Measurements from ENCODE around the gene ELMOD3. TPM values are rescaled to one million over a fixed set of nuclear protein-coding genes. Genes with fewer than 3 reads are reported as not detected.

Gene ELMOD3
- total and polyA plus RNA-seq, 9 of the 15 experiments (the other 6 are each of a cell fraction or from before 2014, with no cell fraction given) = 2.7 to 18.7 (median 11.6) TPM

DNA sequence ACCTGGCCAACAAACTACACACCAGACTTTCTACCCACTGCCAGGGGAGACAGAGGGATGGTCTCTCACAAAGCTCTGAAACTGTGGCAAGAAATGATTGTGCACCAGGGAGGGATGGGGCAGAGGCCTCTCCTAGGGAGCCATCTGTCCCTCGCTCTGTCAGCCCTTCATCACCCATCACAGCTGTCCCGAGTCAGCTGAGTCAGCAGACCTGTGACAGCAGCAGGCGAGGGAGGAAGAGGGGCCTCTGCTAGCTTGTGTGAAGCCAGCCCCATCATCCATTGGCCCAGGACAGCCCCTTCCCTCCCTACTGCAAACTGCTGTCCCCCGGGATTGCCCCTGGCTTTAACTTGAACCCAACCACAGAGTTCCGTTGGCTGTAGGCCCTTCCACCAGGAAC is 69.0 kb downstream of the ELMOD3 start (continued):
- TF ChIP-seq E4F1 (CRISPR knock-in tag; IDR thresholded peaks at IDR 0.05; ENCODE audit: borderline replicate concordance) (no peak), CTBP1 (IDR thresholded peaks at IDR 0.05; ENCODE audit: borderline replicate concordance) (0 out of 2 replicates have a peak, but pooled peaks have one; percentile 22), TARDBP (IDR thresholded peaks at IDR 0.05) (no peak), BHLHE40 (IDR thresholded peaks at IDR 0.05; ENCODE audit: low read length) (peak; percentile 41; the same call in 1 of the 2 replicates), THRB (CRISPR knock-in tag; conservative IDR thresholded peaks at IDR 0.05) (no peak), ZNF175 (CRISPR knock-in tag; IDR thresholded peaks at IDR 0.05; ENCODE audit: low read depth) (no peak), MAFF (IDR thresholded peaks at IDR 0.05; ENCODE audit: low read length) (peak; percentile 85), ZNF3 (CRISPR knock-in tag; IDR thresholded peaks at IDR 0.05) (no peak), THRAP3 (IDR thresholded peaks at IDR 0.05; ENCODE audit: borderline replicate concordance) (no peak), C11orf30 (IDR thresholded peaks at IDR 0.05; ENCODE audit: low read depth) (peak; percentile 98), NONO (IDR thresholded peaks at IDR 0.05; ENCODE audit: low read depth in 2 of 2, low read length in 1 of 2) (no peak), TSHZ1 (CRISPR knock-in tag; IDR thresholded peaks at IDR 0.05) (no peak), L3MBTL2 (IDR thresholded peaks at IDR 0.05) (peak; percentile 33; the same call in 1 of the 2 replicates), PTTG1 (tag; IDR thresholded peaks at IDR 0.05; ENCODE audit: low read depth) (no peak)
- TF ChIP-seq, protein P1, sequence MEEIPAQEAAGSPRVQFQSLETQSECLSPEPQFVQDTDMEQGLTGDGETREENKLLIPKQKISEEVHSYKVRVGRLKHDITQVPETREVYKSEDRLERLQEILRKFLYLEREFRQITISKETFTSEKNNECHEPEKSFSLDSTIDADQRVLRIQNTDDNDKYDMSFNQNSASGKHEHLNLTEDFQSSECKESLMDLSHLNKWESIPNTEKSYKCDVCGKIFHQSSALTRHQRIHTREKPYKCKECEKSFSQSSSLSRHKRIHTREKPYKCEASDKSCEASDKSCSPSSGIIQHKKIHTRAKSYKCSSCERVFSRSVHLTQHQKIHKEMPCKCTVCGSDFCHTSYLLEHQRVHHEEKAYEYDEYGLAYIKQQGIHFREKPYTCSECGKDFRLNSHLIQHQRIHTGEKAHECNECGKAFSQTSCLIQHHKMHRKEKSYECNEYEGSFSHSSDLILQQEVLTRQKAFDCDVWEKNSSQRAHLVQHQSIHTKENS (CRISPR knock-in tag; IDR thresholded peaks at IDR 0.05) = no peak
- TF ChIP-seq, protein P2, sequence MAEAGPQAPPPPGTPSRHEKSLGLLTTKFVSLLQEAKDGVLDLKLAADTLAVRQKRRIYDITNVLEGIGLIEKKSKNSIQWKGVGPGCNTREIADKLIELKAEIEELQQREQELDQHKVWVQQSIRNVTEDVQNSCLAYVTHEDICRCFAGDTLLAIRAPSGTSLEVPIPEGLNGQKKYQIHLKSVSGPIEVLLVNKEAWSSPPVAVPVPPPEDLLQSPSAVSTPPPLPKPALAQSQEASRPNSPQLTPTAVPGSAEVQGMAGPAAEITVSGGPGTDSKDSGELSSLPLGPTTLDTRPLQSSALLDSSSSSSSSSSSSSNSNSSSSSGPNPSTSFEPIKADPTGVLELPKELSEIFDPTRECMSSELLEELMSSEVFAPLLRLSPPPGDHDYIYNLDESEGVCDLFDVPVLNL (CRISPR knock-in tag; IDR thresholded peaks at IDR 0.05; ENCODE audit: low read depth) = no peak

All from K562 (cell line).